Posterior cingulate gyrus (tissue), 11 donors: ENCODE measurements around the gene TMCC1.
A peak's percentile ranks its signal among the peaks of the same experiment; 100 is the strongest.
"Not testable (repeated sequence)": the region's sequence is repeated elsewhere in the genome, so short reads cannot be mapped to it uniquely, and the experiment has no call there.

ENCODE experiments used
- DNase-seq, 10 donors: peaks; one replicate each; pipeline versions ENCODE4 v3.0.0 to v3.0.0-alpha.2; 2020 to 2021; ENCODE audit warnings: mixed read lengths in 3 of 10
- intact Hi-C: fragments of 100-400 bp; cut with DNase I; formaldehyde crosslinking; loops from one replicate; pipeline ENCODE4 v1.15.1; 2023

TMCC1 gene

DNA sequence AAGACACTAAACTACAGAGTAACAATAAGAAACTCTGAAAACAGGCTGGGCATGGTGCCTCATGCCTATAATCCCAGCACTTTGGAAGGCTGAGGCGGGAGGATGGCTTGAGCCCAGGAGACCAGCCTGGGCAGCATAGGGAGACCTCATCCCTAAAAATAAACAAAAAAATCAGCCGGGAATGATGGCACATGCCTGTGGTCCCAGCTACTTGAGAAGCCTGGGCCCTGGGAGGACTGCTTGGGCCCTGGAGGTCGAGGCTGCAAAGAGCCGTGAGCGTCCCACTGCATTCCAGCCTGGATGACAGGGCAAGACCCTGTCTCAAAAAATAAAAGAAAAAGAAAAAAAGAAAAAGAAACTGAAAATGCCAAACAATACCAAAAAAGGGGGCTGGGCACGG, 55.4 kb downstream of the TMCC1 start:
- DNase-seq: no peak
- intact Hi-C loops: loop anchor here (10.0 kb wide), 1 partner anchor 57 kb away; the partner anchor contains the start of gene TMCC1

DNA sequence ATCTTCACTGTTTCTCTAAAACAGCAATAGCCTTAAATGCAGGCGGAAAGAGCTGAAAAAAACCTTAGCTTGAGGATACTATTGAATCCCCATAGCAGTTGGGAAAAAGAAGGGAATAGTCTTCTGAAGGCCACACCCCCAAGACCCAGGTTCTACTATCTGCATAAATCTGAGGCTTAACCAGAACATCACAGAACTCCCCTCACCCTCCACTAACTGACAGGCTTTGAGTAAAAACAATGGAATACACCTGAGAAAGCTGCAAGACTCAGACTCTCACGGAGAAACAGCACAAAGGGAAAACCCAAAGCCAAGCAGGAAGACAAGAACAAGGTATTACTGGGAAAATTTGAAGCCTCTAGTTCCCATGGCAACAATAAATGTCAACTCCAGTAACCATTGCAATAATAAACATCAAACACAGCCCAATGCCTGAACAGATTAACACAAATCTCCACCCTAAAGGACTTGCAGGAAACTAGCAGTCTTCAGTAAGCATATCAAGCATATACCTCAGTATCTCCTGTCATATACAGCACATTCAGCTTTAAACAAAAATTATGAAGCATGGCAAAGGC, 56.4 kb downstream of the TMCC1 start:
- no peak for DNase-seq
- intact Hi-C loops: loop anchor here (10.0 kb wide), 1 partner anchor 58 kb away; the partner anchor contains the start of gene TMCC1

GRCh38 chr3:129836381-129837064, 57.0 kb downstream of the TMCC1 start:
- DNase-seq: no peak
- intact Hi-C loops: loop anchor here (10.0 kb wide), 1 partner anchor 58 kb away; the partner anchor contains the start of gene TMCC1

- intact Hi-C loops: loop anchor here (10.0 kb wide), 1 partner anchor 60 kb away; the partner anchor contains the start of gene TMCC1
- DNase-seq: no peak
Observed at GRCh38 chr3:129835198-129835597, 58.3 kb downstream of the TMCC1 start.

DNA sequence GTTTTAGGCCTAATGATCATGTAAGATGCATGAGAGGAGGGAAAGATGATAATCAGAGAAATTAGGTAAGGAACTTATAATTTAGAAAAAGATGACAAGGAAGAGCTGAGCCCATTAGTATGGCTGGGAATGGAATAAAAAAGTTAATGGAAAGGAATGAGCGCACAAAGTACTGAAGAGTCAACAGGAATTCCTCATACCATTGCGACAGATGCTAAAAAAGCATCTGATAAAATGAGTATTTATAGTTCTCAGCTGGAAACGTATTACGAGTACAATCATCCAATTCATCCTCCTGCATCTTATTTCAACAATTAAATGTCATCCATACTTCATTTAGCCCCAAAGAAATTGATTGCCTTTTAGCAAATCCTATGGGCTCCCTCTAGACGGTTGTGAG, 58.9 kb downstream of the TMCC1 start:
- intact Hi-C loops: loop anchor here (10.0 kb wide), 1 partner anchor 60 kb away; the partner anchor contains the start of gene TMCC1

DNA sequence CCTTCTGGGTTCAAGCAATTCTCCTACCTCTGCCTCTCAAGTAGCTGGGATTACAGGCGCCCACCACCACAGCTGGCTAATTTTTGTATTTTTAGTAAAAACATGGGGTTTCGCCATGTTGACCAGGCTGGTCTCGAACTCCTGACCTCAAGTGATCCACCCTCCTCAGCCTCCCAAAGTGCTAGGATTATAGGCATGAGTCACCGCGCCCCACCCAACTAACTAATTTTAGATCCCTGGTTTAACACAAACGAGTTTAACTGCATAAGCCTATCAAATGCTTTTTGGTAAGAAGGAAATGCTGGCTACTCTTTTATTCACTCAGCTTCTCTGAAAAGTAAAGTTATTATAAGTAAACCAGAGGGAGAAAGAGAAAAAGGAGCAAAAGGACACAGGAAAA, 61.6 kb downstream of the TMCC1 start:
- intact Hi-C loops: loop anchor here (10.0 kb wide), 1 partner anchor 63 kb away; the partner anchor contains the start of gene TMCC1
- not testable (repeated sequence) for DNase-seq

More for the DNA sequence above, 58.9 kb downstream of the TMCC1 start:
- no peak for DNase-seq

DNA sequence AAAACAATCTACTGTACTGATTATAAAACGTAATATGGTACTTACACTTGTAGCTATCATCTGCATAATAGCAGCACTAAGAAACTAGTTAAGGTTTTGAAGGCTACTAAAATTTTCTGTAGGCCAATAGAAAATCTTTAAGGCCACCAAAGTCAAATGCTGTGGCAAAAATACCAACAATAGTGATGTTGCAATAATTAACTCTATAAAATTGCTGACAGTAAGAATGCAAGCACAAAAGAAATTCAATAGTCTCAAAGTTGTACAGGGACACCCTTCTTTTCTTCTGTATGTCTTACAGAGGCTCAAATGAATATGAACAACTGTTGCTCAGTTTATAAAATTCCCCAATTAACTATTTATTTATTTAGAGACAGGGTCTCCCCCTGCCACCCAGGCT, 62.0 kb downstream of the TMCC1 start:
- no peak for DNase-seq
- intact Hi-C loops: loop anchor here (10.0 kb wide), 1 partner anchor 63 kb away; the partner anchor contains the start of gene TMCC1

DNA sequence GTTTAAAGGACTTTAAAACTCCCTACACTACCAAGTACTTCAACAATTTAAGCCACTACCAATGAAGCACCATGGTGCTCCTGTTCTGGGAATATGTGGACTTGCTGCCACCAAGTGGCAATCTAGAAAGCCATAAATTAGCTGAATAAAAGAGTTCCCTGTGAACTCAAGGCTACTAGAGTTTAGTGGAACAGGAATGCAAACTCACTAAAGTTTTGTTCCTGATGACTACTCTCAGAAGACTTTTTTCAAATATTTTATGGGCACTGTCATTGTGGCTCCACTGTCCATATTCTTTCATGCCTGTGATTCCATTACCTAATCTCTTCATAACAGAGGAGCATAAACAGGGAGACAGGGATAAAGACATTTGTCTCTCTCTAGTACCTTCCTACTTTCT, 63.9 kb downstream of the TMCC1 start:
- DNase-seq: peak in 4 of 10 donors; percentile 51 to 78 (median 58)
- intact Hi-C loops: loop anchor here (1.0 to 10.0 kb wide), 4 partner anchors 65 to 203 kb away; partner anchors contain the start of gene TMCC1

GRCh38 chr3:129827765-129828164, 65.7 kb downstream of the TMCC1 start:
- peak in 1 of 10 donors; percentile 72 for DNase-seq
- intact Hi-C loops: loop anchor here (2.0 kb wide), 2 partner anchors 201 to 337 kb away; no protein-coding TSS in a partner anchor

DNA sequence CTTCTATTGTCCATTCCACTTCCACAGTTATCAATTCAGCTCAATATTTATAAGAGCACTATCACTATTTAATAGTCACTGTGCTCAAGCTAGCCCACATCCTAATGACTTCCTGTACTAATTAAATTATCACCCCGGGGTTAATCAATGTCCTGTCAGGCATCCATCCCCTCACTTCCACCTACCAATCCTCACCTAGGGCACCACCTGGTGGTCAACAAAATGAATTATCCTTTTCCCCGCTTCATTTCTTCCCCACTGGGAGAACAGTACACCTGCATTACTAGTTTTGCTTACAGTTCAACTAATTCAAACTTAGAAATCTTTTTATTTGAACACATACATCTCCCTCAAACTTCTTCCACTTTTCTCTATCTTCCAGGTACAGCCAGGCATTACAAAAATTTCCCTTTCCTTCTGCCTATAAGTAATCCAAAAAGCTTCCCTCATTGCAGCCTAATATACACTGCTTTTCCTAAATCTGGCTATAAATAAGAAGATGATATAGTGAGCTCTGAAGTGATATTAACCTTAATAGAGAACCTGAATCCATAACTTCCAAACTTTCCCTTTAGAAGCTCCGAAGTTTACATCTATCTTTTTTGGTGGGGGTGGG, 68.5 kb downstream of the TMCC1 start:
- peak in 4 of 10 donors; percentile 15 to 59 (median 44) for DNase-seq
- intact Hi-C loops: loop anchor here (1.0 kb wide), 1 partner anchor 174 kb away; no protein-coding TSS in a partner anchor

DNA sequence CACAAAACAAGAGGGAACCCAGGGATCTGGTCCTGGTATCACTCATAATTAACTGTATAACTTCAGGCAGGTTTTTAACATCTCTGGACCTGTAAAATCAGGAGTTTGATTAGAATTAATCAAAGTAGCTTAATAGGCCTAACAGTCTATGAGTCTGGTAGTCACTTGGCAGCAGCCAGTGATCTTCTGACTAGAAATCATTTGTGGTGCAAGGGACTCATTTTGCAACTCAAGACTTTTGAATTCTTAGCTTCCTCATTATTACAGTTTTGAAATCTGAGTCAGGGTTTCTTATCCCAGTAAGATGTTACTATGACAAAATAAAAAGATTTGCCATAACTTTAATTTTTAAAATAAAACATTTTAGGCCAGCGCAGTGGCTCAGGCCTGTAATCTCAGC, 70.8 kb downstream of the TMCC1 start:
- intact Hi-C loops: no loop called here
- DNase-seq: no peak

- intact Hi-C loops: no loop called here
Observed at GRCh38 chr3:129822241-129822640, 71.3 kb downstream of the TMCC1 start.

GRCh38 chr3:129820587-129820986, 72.9 kb downstream of the TMCC1 start:
- intact Hi-C loops: no loop called here
- DNase-seq: no peak

More at GRCh38 chr3:129822241-129822640, 71.3 kb downstream of the TMCC1 start:
- no peak for DNase-seq

DNA sequence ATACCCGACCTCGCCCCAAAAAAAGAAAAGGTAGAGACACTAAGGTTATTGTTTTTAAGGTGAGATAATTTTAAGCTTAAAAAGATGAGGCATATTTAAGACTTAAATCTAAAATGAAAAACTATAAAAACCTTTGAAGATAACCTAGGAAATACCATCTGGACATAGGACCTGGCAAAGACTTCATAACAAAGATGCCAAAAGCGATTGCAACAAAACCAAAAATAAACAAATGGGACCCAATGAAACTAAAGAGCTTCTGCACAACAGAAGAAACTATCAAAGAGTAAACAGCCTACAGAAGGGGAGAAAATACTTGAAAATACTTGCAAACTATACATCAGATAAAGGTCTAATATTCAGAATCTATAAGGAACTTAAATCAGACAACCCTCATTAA, 80.9 kb downstream of the TMCC1 start:
- no peak for DNase-seq
- intact Hi-C loops: no loop called here

DNA sequence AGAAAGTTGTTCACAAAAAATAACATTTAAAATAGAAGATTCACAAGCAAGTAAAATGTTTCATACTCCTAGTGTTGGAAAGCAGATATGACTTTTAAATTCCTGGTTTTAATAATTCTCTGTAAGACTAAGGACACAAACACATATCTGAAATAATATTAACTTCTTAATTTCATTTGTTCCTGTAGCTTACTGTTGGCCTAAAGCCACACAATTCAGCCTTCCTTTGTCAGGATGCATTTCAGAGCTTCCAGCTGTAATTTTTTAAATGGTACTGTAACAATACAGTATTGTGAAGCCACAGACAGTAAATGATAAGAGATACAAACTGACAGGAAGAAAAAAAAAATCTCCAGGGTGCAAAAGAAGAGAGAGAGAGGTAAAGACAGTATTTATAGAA, 84.2 kb downstream of the TMCC1 start:
- intact Hi-C loops: no loop called here
- DNase-seq: no peak

GRCh38 chr3:129796146-129796545, 97.4 kb downstream of the TMCC1 start:
- intact Hi-C loops: no loop called here
- DNase-seq: no peak

DNA sequence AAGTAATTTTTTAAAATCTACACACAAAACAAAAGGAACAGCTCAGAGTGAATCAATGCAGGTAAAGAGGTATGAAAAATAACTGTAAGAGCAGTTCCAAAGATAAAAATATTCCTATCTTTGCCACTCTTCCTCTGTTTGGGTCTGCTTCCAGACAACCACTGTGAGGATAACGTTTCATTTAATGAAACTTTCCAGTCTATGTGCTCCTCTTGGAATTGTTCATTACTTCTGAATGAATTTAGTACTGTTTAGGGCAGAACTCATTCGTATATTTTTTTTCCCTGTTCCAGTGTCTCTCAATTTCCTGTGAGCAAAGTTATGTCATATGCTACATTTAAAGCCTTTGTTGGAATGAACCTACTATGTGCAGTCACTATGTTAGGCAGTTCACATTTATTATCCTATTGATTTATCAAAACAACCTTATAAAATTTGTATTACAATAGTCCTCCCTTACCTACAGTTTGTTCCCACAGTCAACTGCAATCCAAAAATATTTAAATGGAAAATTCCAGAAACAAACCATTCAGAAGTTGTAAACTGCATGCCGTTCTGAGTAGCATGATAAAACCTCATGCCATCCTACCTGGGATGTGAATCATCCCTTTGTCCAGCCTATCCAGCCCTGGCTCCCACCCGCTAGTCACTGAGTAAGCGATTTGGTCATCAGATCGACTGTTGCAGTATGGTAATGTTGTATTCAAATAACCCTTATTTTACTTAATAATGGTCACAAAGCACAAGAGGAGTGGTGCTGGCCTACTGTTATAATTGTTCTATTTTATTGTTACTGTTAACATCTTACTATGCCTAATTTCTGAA, 98.1 kb downstream of the TMCC1 start:
- intact Hi-C loops: no loop called here
- no peak for DNase-seq

GRCh38 chr3:129794311-129795185, 99.0 kb downstream of the TMCC1 start:
- peak in 2 of 10 donors; percentile 34 to 43 for DNase-seq
- intact Hi-C loops: no loop called here

DNA sequence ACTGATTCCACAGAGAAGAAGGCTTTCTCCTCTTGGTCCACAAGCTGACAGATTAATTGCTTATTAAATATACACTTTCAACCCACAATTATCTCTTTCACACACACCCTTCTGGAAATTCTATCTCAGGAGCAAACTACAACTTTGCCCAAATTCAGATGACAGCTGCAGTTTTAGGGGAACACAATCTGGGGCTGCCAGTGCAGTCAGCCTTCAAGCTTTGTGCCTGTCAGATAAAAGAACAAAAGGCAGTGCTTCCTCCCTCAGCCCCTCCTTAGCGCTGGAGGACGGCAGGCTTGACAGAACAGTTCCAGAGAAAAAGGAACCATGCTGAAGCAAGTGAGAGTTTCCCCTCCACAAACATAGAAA, 99.6 kb downstream of the TMCC1 start:
- intact Hi-C loops: no loop called here
- peak in 3 of 10 donors; percentile 15 to 81 (median 46) for DNase-seq
